Endothelial cell (in vitro differentiated cells): ENCODE measurements around the gene MTMR11. TPM values are rescaled to one million over a fixed set of nuclear protein-coding genes. Genes with fewer than 3 reads are reported as not detected.

Experiments
- DNase-seq: peaks from one replicate; pipeline ENCODE4 v3.0.0; 2021; ENCODE audit warnings: low spot score
- H3K27ac Mint-ChIP-seq: one replicate; pipeline ENCODE4 v1.8.0; 2021; ENCODE audit warnings: mixed read lengths, inconsistent platforms; ENCODE audit not compliant: unreplicated experiment
- H3K27me3 Mint-ChIP-seq: one replicate; pipeline ENCODE4 v1.8.0; 2021; ENCODE audit warnings: mild to moderate bottlenecking, moderate library complexity, mixed read lengths, inconsistent platforms; ENCODE audit not compliant: unreplicated experiment
- H3K36me3 Mint-ChIP-seq: one replicate; pipeline ENCODE4 v1.8.0; 2021; ENCODE audit warnings: mild to moderate bottlenecking, low read depth, mixed read lengths, inconsistent platforms; ENCODE audit not compliant: unreplicated experiment
- H3K4me1 Mint-ChIP-seq: one replicate; pipeline ENCODE4 v1.8.0; 2021; ENCODE audit warnings: mild to moderate bottlenecking, mixed read lengths, inconsistent platforms; ENCODE audit not compliant: unreplicated experiment
- H3K4me3 Mint-ChIP-seq: one replicate; pipeline ENCODE4 v1.8.0; 2021; ENCODE audit warnings: mild to moderate bottlenecking, mixed read lengths, inconsistent platforms; ENCODE audit not compliant: unreplicated experiment
- H3K9me3 Mint-ChIP-seq: one replicate; pipeline ENCODE4 v1.8.0; 2021; ENCODE audit warnings: mixed read lengths, inconsistent platforms; ENCODE audit not compliant: unreplicated experiment
- total RNA-seq: library from RNA; stranded (reverse); fragmentation: NEBNext Ultra II Directional; extraction: Animal tissue kit (Norgen Biotek cat#: 25700); gene quantifications from one replicate; pipeline ENCODE4 v1.2.1, GENCODE V29; 2021; ENCODE audit not compliant: unreplicated experiment
- TF ChIP-seq, protein P1 (sequence below): fragments of 200-600 bp; sonication (generic); IDR thresholded peaks from one replicate; pipeline ENCODE4 v1.5.0; 2021; ENCODE audit warnings: antibody characterized with exemption; ENCODE audit not compliant: unreplicated experiment

Gene MTMR11
- total RNA-seq, 1 donor from 2014 or later = 10.3 TPM

DNA sequence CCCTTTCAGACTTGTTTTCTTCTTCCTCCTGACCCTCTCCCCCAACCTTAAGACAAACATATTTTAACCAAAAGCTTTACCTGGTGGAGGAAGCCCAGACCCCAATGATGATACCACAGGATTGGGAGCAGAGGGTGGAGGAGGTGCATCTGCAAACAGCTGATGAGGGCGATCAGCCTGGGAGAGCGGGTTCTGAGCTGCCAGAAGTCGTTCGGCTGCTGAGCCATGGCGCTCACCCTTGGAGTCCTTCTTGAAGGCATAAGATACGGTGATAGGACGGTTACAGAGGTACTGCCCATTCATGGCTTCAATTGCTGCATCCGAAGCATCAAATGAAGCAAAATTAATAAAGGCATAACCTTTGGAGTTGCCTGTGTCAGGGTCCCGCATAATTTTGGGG lies 10.4 kb downstream of the MTMR11 start:
- no peak for DNase-seq
- Mint-ChIP-seq H3K4me1 (peaks cover 30% of the 10 kb centered on the region), H3K36me3 (peaks cover 55% of the 10 kb centered on the region), H3K27me3 (peaks cover 12% of the 10 kb centered on the region), H3K9me3 (no peaks in the 10 kb centered on the region), H3K4me3 (peak overlapping the region; percentile 99), H3K27ac (peak overlapping the region; percentile 61)
- TF ChIP-seq, protein P1, sequence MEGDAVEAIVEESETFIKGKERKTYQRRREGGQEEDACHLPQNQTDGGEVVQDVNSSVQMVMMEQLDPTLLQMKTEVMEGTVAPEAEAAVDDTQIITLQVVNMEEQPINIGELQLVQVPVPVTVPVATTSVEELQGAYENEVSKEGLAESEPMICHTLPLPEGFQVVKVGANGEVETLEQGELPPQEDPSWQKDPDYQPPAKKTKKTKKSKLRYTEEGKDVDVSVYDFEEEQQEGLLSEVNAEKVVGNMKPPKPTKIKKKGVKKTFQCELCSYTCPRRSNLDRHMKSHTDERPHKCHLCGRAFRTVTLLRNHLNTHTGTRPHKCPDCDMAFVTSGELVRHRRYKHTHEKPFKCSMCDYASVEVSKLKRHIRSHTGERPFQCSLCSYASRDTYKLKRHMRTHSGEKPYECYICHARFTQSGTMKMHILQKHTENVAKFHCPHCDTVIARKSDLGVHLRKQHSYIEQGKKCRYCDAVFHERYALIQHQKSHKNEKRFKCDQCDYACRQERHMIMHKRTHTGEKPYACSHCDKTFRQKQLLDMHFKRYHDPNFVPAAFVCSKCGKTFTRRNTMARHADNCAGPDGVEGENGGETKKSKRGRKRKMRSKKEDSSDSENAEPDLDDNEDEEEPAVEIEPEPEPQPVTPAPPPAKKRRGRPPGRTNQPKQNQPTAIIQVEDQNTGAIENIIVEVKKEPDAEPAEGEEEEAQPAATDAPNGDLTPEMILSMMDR = no peak

- Mint-ChIP-seq H3K27me3 (peaks cover 10% of the 10 kb centered on the region), H3K4me3 (peak overlapping the region; percentile 99), H3K36me3 (peaks cover 52% of the 10 kb centered on the region), H3K4me1 (peaks cover 30% of the 10 kb centered on the region), H3K9me3 (no peaks in the 10 kb centered on the region), H3K27ac (peak overlapping the region; percentile 61)
- no peak for DNase-seq
- TF ChIP-seq, protein P1 = no peak
These were observed 10.9 kb downstream of the MTMR11 start for GRCh38 chr1:149925751-149926150.

DNA sequence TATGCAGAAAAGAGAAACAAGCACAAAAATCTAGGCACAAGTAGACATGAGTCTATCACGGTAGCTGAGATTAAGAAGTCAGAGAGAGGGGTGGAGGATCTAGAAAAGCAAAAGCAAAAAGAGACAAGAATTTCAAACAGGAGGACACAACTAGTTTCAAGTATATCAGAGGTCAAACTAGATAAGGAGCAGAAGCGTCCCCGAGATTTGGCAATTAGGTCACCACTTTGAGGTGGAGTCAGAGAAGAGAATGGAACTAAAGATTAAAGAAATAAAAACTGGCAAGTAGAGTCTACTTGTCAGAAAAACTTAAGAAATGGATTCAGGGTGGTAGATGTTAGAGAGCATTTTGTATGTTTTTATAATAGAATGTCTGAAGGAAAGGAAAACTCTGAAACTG lies 11.3 kb downstream of the MTMR11 start:
- Mint-ChIP-seq H3K36me3 (peaks cover 48% of the 10 kb centered on the region), H3K4me3 (peak overlapping the region; percentile 84), H3K27me3 (peaks cover 10% of the 10 kb centered on the region), H3K9me3 (no peaks in the 10 kb centered on the region), H3K27ac (peak overlapping the region; percentile 50), H3K4me1 (peaks cover 30% of the 10 kb centered on the region)
- TF ChIP-seq, protein P1 = no peak
- DNase-seq = no peak

- TF ChIP-seq, protein P1 = no peak
- H3K27ac Mint-ChIP-seq = no peak overlapping the region
- H3K9me3 Mint-ChIP-seq = no peaks in the 10 kb centered on the region
- H3K27me3 Mint-ChIP-seq = peaks cover 10% of the 10 kb centered on the region
- H3K36me3 Mint-ChIP-seq = peaks cover 43% of the 10 kb centered on the region
- H3K4me1 Mint-ChIP-seq = peaks cover 31% of the 10 kb centered on the region
- DNase-seq = no peak
- H3K4me3 Mint-ChIP-seq = no peak overlapping the region
These were observed 13.1 kb downstream of the MTMR11 start for GRCh38 chr1:149923626-149924025.

DNA sequence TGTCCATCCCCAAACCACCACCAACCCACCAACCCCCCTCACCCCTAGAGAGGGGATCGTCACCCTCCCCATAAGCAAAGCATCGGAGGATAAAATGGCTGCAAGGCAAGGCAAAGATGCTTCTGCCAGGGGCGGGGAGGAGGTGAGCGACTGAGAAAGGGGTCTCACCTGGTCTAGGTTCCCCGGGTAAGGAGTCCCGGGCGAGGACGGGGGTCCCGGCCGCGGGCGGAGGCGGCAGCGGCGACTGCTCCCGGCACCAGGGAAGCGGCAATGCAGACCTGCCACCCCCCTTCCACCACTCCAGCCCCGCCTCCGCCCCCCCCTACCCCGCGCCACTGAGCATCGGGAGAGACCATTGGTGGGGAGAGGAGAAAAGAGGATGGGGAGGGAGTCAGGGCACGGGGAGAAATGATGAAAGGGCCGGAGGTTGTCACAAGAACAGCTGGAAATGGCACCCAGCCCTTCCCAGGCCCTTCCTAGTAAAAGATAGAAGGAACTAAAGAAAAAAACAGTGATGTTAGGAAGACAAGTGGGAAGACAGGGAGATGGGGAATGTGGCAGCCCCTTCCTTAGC lies 19.0 kb downstream of the MTMR11 start, which contains the start of gene SV2A:
Gene SV2A (minus strand): TSS at position 274 of the 574 bp plus-strand sequence. CDS start 4,004 bp downstream, outside the sequence.
- Mint-ChIP-seq H3K4me1 (peaks cover 46% of the 10 kb centered on the region), H3K9me3 (no peaks in the 10 kb centered on the region), H3K4me3 (peak within 1 kb of the TSS; percentile 70), H3K27me3 (peaks cover 8% of the 10 kb centered on the region), H3K36me3 (peaks cover 13% of the 10 kb centered on the region), H3K27ac (no peak within 1 kb of the TSS)
- peak; percentile 29 for DNase-seq
- TF ChIP-seq, protein P1 = no peak
